Astrocyte (in vitro differentiated cells and primary cell): ENCODE data around the gene EGR1.

ENCODE experiments used
- CTCF ChIP-seq: IDR thresholded peaks from 2 replicates; pipeline ENCODE4 v1.5.1; 2011; ENCODE audit warnings: low read depth, mild to moderate bottlenecking, inconsistent platforms, low read length, moderate library complexity; ENCODE audit not compliant: insufficient read depth
- EZH2 ChIP-seq: IDR thresholded peaks from 2 replicates; pipeline ENCODE4 v1.6.1; 2012; ENCODE audit warnings: mild to moderate bottlenecking, low read length, inconsistent platforms; ENCODE audit not compliant: insufficient read depth

GRCh38 chr5:138466900-138467710 lies 1.8 kb downstream of the EGR1 start:
- no peak for TF ChIP-seq CTCF
- TF ChIP-seq EZH2 = no peak
